ENCODE results near the gene UST.
"Not testable (repeated sequence)": the region's sequence is repeated elsewhere in the genome, so short reads cannot be mapped to it uniquely, and the experiment has no call there.

The UST gene

DNA sequence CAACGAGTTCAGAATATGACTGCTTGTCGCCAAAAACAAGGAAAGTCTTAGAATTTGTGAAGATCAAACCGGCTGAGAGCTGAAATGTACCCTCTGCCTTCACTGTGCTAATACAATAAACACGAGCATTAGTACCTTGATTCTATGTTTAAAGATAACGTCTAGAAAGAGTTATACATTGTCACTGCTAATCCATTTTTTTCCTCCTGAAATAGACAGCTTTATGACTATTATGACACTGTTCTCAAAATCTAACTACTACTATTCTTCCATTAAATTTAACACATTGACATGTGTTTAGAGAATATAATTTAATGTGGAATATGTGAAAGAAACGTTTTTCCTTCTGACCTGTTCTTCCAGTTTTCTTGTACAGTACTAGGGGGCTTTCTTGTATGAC, 204.8 kb downstream of the UST start:
- Histone ChIP-seq H3K27ac (ENCODE audit: low read length) (no peak overlapping the region), H3K27me3 (ENCODE audit: control insufficient read depth, insufficient read depth, low read length) (no peaks in the 10 kb centered on the region), H3K4me1 (ENCODE audit: control insufficient read depth, low read depth, low read length) (peaks cover 8% of the 10 kb centered on the region), H3K4me3 (ENCODE audit: low read length) (no peak overlapping the region), H3K9me3 (ENCODE audit: control insufficient read depth, low read depth, low read length) (no peaks in the 10 kb centered on the region), H3K36me3 (ENCODE audit: control insufficient read depth, low read depth, low read length) (peaks cover 7% of the 10 kb centered on the region), H3K9ac (ENCODE audit: low read length) (no peak overlapping the region)

- H3K9me3 ChIP-seq (ENCODE audit: control insufficient read depth, low read depth, low read length) = no peaks in the 10 kb centered on the region
- H3K27ac ChIP-seq (ENCODE audit: low read length) = no peak overlapping the region
- peaks cover 8% of the 10 kb centered on the region for H3K4me1 ChIP-seq (ENCODE audit: control insufficient read depth, low read depth, low read length)
- no peak overlapping the region for H3K9ac ChIP-seq (ENCODE audit: low read length)
- H3K4me3 ChIP-seq (ENCODE audit: low read length) = no peak overlapping the region
- no peaks in the 10 kb centered on the region for H3K27me3 ChIP-seq (ENCODE audit: control insufficient read depth, insufficient read depth, low read length)
- peaks cover 8% of the 10 kb centered on the region for H3K36me3 ChIP-seq (ENCODE audit: control insufficient read depth, low read depth, low read length)
These were observed 205.6 kb downstream of the UST start for GRCh38 chr6:148952147-148953035.

DNA sequence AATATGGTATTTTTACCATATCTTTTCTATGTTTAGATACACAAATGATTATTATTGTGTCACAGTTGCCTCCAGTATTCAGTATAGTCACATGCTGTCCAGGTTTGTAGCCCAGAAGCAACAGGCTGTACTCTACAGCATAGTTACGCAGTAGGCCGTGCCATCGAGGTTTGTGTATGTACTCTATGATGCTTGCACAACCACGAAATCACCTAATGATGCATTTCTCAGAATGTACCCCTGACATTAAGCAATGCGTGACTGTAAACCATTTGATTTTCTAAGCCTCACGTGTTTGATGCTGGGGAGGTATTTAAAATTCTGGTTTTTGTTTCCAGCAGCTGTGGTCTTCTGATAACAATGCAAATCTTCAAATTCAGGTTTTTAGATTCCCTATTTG, 207.6 kb downstream of the UST start:
- H3K27me3 ChIP-seq (ENCODE audit: control insufficient read depth, insufficient read depth, low read length) = no peaks in the 10 kb centered on the region

GRCh38 chr6:148954934-148955333, 208.1 kb downstream of the UST start:
- Histone ChIP-seq H3K4me3 (ENCODE audit: low read length) (no peak overlapping the region), H3K27me3 (ENCODE audit: control insufficient read depth, insufficient read depth, low read length) (no peaks in the 10 kb centered on the region), H3K4me1 (ENCODE audit: control insufficient read depth, low read depth, low read length) (peaks cover 3% of the 10 kb centered on the region), H3K27ac (ENCODE audit: low read length) (no peak overlapping the region), H3K9me3 (ENCODE audit: control insufficient read depth, low read depth, low read length) (no peaks in the 10 kb centered on the region), H3K9ac (ENCODE audit: low read length) (no peak overlapping the region), H3K36me3 (ENCODE audit: control insufficient read depth, low read depth, low read length) (peaks cover 8% of the 10 kb centered on the region)

More for the DNA sequence above, 207.6 kb downstream of the UST start:
- Histone ChIP-seq H3K9ac (ENCODE audit: low read length) (no peak overlapping the region), H3K9me3 (ENCODE audit: control insufficient read depth, low read depth, low read length) (no peaks in the 10 kb centered on the region), H3K4me3 (ENCODE audit: low read length) (no peak overlapping the region), H3K4me1 (ENCODE audit: control insufficient read depth, low read depth, low read length) (peaks cover 2% of the 10 kb centered on the region), H3K27ac (ENCODE audit: low read length) (no peak overlapping the region), H3K36me3 (ENCODE audit: control insufficient read depth, low read depth, low read length) (peaks cover 8% of the 10 kb centered on the region)

GRCh38 chr6:148955441-148955840, 208.6 kb downstream of the UST start:
- Histone ChIP-seq H3K4me1 (ENCODE audit: control insufficient read depth, low read depth, low read length) (peaks cover 3% of the 10 kb centered on the region), H3K4me3 (ENCODE audit: low read length) (no peak overlapping the region), H3K27me3 (ENCODE audit: control insufficient read depth, insufficient read depth, low read length) (no peaks in the 10 kb centered on the region), H3K36me3 (ENCODE audit: control insufficient read depth, low read depth, low read length) (peaks cover 8% of the 10 kb centered on the region), H3K9ac (ENCODE audit: low read length) (no peak overlapping the region), H3K9me3 (ENCODE audit: control insufficient read depth, low read depth, low read length) (no peaks in the 10 kb centered on the region), H3K27ac (ENCODE audit: low read length) (no peak overlapping the region)

GRCh38 chr6:148956163-148956562, 209.3 kb downstream of the UST start:
- not testable (repeated sequence) for H3K9ac ChIP-seq (ENCODE audit: low read length); H3K4me1 ChIP-seq (ENCODE audit: control insufficient read depth, low read depth, low read length); H3K27ac ChIP-seq (ENCODE audit: low read length); H3K4me3 ChIP-seq (ENCODE audit: low read length); H3K36me3 ChIP-seq (ENCODE audit: control insufficient read depth, low read depth, low read length); H3K27me3 ChIP-seq (ENCODE audit: control insufficient read depth, insufficient read depth, low read length); H3K9me3 ChIP-seq (ENCODE audit: control insufficient read depth, low read depth, low read length)

- H3K4me3 ChIP-seq (ENCODE audit: low read length) = no peak overlapping the region
- H3K4me1 ChIP-seq (ENCODE audit: control insufficient read depth, low read depth, low read length) = peaks cover 14% of the 10 kb centered on the region
- H3K27me3 ChIP-seq (ENCODE audit: control insufficient read depth, insufficient read depth, low read length) = no peaks in the 10 kb centered on the region
- H3K9me3 ChIP-seq (ENCODE audit: control insufficient read depth, low read depth, low read length) = no peaks in the 10 kb centered on the region
- H3K27ac ChIP-seq (ENCODE audit: low read length) = no peak overlapping the region
- no peak overlapping the region for H3K9ac ChIP-seq (ENCODE audit: low read length)
- H3K36me3 ChIP-seq (ENCODE audit: control insufficient read depth, low read depth, low read length) = peaks cover 8% of the 10 kb centered on the region
These were observed 210.9 kb downstream of the UST start for GRCh38 chr6:148957752-148958151.

- Histone ChIP-seq H3K27ac (ENCODE audit: low read length) (no peak overlapping the region), H3K36me3 (ENCODE audit: control insufficient read depth, low read depth, low read length) (peaks cover 8% of the 10 kb centered on the region), H3K9me3 (ENCODE audit: control insufficient read depth, low read depth, low read length) (no peaks in the 10 kb centered on the region), H3K4me3 (ENCODE audit: low read length) (no peak overlapping the region), H3K4me1 (ENCODE audit: control insufficient read depth, low read depth, low read length) (peaks cover 24% of the 10 kb centered on the region), H3K9ac (ENCODE audit: low read length) (no peak overlapping the region), H3K27me3 (ENCODE audit: control insufficient read depth, insufficient read depth, low read length) (no peaks in the 10 kb centered on the region)
These were observed 212.2 kb downstream of the UST start for GRCh38 chr6:148959008-148959407.

GRCh38 chr6:148959501-148959900, 212.7 kb downstream of the UST start:
- no peak overlapping the region for H3K27ac ChIP-seq (ENCODE audit: low read length)
- no peak overlapping the region for H3K4me3 ChIP-seq (ENCODE audit: low read length)
- no peaks in the 10 kb centered on the region for H3K9me3 ChIP-seq (ENCODE audit: control insufficient read depth, low read depth, low read length)
- peaks cover 8% of the 10 kb centered on the region for H3K36me3 ChIP-seq (ENCODE audit: control insufficient read depth, low read depth, low read length)
- peaks cover 26% of the 10 kb centered on the region for H3K4me1 ChIP-seq (ENCODE audit: control insufficient read depth, low read depth, low read length)
- no peak overlapping the region for H3K9ac ChIP-seq (ENCODE audit: low read length)
- no peaks in the 10 kb centered on the region for H3K27me3 ChIP-seq (ENCODE audit: control insufficient read depth, insufficient read depth, low read length)

- Histone ChIP-seq H3K4me3 (ENCODE audit: low read length) (no peak overlapping the region), H3K9me3 (ENCODE audit: control insufficient read depth, low read depth, low read length) (no peaks in the 10 kb centered on the region), H3K27me3 (ENCODE audit: control insufficient read depth, insufficient read depth, low read length) (no peaks in the 10 kb centered on the region), H3K9ac (ENCODE audit: low read length) (no peak overlapping the region), H3K27ac (ENCODE audit: low read length) (no peak overlapping the region), H3K4me1 (ENCODE audit: control insufficient read depth, low read depth, low read length) (peaks cover 36% of the 10 kb centered on the region), H3K36me3 (ENCODE audit: control insufficient read depth, low read depth, low read length) (no peaks in the 10 kb centered on the region)
These were observed 216.2 kb downstream of the UST start for GRCh38 chr6:148962854-148963515.

GRCh38 chr6:148963738-148964137, 216.9 kb downstream of the UST start:
- Histone ChIP-seq H3K27ac (ENCODE audit: low read length) (no peak overlapping the region), H3K4me1 (ENCODE audit: control insufficient read depth, low read depth, low read length) (peaks cover 40% of the 10 kb centered on the region), H3K36me3 (ENCODE audit: control insufficient read depth, low read depth, low read length) (no peaks in the 10 kb centered on the region), H3K4me3 (ENCODE audit: low read length) (no peak overlapping the region), H3K9ac (ENCODE audit: low read length) (no peak overlapping the region), H3K27me3 (ENCODE audit: control insufficient read depth, insufficient read depth, low read length) (no peaks in the 10 kb centered on the region), H3K9me3 (ENCODE audit: control insufficient read depth, low read depth, low read length) (no peaks in the 10 kb centered on the region)

- Histone ChIP-seq H3K9ac (ENCODE audit: low read length) (no peak overlapping the region), H3K4me3 (ENCODE audit: low read length) (no peak overlapping the region), H3K27ac (ENCODE audit: low read length) (no peak overlapping the region), H3K9me3 (ENCODE audit: control insufficient read depth, low read depth, low read length) (no peaks in the 10 kb centered on the region), H3K36me3 (ENCODE audit: control insufficient read depth, low read depth, low read length) (no peaks in the 10 kb centered on the region), H3K27me3 (ENCODE audit: control insufficient read depth, insufficient read depth, low read length) (no peaks in the 10 kb centered on the region), H3K4me1 (ENCODE audit: control insufficient read depth, low read depth, low read length) (peaks cover 45% of the 10 kb centered on the region)
These were observed 217.6 kb downstream of the UST start for GRCh38 chr6:148964467-148964866.

Data from iPS-18a (cell line).